Lower leg skin (tissue), 4 donors: ENCODE measurements around the gene KRT80. TPM values are rescaled to one million over a fixed set of nuclear protein-coding genes. Genes with fewer than 3 reads are reported as not detected.

ENCODE experiments used
- DNase-seq, 2 donors: peaks; one replicate each; pipeline ENCODE4 v3.0.0-alpha.2; 2019; ENCODE audit warnings: low spot score in 2 of 2
- H3K4me3 ChIP-seq: fragments of 200-600 bp; sonication (generic); 2 replicates; pipeline ENCODE4 v1.5.1; 2017; ENCODE audit warnings: mild to moderate bottlenecking, low read depth; ENCODE audit not compliant: poor library complexity, severe bottlenecking
- POLR2A ChIP-seq, 2 donors: fragments of 450-650 bp; IDR thresholded peaks; one replicate each; pipeline ENCODE4 v1.6.1; 2016 to 2017; ENCODE audit warnings: antibody characterized with exemption in 2 of 2, mild to moderate bottlenecking in 1 of 2, moderate library complexity in 1 of 2
- WGBS, 2 donors: methylation state at CpG; one replicate each; pipeline ENCODE4 v1.1.5; 2018; 5-methylcytosine and 5-hydroxymethylcytosine counted together
- intact Hi-C: fragments of 100-400 bp; cut with DNase I; formaldehyde crosslinking; loops from one replicate; pipeline ENCODE4 v1.15.0; 2023; ENCODE audit warnings: low total_unique reads
- total RNA-seq, 4 donors: library from RNA; depleted of rRNA; stranded (reverse); fragments of >200 nt; gene quantifications; one replicate each; pipeline ENCODE4 v1.1.0, GENCODE V29; 2016
- TF ChIP-seq, protein P1 (sequence below), 3 donors: fragments of 450-650 bp; IDR thresholded peaks; one replicate each; pipeline ENCODE4 v1.5.1; 2016; ENCODE audit warnings: antibody characterized with exemption in 3 of 3, mild to moderate bottlenecking in 3 of 3, moderate library complexity in 2 of 3

The KRT80 gene
- total RNA-seq, 4 donors from 2014 or later, result 269 to 349 (median 275) TPM

DNA sequence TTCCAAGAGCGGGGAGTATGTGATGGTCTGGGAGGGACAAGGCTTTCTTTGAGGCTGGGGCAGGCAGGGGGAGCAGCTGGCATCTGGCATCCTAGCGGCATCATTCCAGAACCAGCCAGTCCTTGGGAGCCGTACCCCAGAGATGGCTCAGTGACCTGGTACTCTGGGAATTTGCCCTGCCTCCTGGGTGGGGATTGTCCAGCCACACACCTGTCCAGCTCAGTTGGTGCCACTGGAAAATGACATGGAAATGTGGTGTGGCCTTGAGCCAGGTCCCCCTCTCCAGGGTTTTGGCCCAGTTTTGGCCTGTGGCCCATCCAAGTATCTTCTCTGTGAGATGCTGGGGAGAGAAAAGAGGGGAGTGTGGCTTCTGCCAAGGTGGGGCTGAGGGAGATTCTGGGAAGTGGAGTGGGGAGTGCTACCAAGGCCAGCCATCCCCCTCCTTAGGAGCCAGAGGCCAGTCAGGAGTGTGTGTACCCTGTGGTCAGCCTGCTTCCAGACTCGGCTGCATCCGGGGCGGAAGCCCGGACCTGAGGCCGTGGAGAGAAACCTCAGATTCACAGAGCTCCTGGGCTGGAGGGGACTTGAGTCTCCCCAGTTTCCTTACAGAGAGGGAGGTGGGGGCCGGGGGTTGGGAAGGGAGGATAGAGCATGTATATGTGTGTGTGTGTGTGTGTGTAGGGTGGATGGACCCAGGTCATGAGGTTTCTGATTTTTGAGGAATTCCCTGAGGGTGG, 14.7 kb upstream of the KRT80 start:
- H3K4me3 ChIP-seq, result no peak overlapping the region
- TF ChIP-seq, protein P1, sequence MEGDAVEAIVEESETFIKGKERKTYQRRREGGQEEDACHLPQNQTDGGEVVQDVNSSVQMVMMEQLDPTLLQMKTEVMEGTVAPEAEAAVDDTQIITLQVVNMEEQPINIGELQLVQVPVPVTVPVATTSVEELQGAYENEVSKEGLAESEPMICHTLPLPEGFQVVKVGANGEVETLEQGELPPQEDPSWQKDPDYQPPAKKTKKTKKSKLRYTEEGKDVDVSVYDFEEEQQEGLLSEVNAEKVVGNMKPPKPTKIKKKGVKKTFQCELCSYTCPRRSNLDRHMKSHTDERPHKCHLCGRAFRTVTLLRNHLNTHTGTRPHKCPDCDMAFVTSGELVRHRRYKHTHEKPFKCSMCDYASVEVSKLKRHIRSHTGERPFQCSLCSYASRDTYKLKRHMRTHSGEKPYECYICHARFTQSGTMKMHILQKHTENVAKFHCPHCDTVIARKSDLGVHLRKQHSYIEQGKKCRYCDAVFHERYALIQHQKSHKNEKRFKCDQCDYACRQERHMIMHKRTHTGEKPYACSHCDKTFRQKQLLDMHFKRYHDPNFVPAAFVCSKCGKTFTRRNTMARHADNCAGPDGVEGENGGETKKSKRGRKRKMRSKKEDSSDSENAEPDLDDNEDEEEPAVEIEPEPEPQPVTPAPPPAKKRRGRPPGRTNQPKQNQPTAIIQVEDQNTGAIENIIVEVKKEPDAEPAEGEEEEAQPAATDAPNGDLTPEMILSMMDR (IDR thresholded peaks at IDR 0.05), result no peak
- no peak for TF ChIP-seq POLR2A (IDR thresholded peaks at IDR 0.05)
- peak in 1 of 2 donors; percentile 83 for DNase-seq
- intact Hi-C loops, result no loop called here
- 89 to 93% methylated on average over 9 of the region's 9 CpGs for WGBS, 2 donors

DNA sequence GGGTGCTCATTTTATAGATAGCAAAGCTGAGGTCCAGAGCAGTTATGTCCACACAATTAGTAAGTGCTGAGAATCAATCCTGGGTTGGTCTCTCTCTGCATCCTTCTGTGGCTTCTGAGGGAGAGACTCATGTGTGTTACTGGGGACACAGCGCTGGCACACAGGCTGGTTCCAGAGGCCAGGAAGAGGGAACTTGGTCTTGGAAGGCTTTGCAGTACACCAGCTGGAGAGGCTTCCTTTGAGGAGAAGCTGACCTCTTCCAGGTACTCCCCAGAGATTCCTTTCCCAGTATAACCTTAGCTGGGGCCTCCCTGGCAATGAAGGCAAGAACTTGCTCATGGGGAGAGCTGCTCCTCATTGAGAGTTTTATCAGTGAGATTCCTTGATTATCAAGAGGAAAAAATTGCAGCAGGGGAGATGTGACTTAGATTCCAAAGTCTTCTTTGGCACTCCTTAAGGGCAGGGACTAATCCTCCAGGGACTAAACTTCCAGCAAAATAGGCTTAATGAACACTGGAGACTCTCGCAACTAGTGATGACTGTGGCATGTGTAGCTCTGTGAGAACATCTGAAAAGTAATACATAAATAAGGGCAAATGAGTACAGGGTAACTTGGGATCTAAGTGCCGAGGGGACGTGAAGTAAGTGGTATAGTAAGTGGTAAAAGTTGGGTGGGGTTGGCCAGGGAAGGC, 13.9 kb upstream of the KRT80 start:
- DNase-seq, result peak in 1 of 2 donors; percentile 76
- H3K4me3 ChIP-seq, result no peak overlapping the region
- TF ChIP-seq POLR2A (IDR thresholded peaks at IDR 0.05), result no peak
- TF ChIP-seq, protein P1 (IDR thresholded peaks at IDR 0.05), result no peak
- WGBS, 2 donors, result 86 to 93% methylated on average over 4 of the region's 4 CpGs
- intact Hi-C loops, result no loop called here

DNA sequence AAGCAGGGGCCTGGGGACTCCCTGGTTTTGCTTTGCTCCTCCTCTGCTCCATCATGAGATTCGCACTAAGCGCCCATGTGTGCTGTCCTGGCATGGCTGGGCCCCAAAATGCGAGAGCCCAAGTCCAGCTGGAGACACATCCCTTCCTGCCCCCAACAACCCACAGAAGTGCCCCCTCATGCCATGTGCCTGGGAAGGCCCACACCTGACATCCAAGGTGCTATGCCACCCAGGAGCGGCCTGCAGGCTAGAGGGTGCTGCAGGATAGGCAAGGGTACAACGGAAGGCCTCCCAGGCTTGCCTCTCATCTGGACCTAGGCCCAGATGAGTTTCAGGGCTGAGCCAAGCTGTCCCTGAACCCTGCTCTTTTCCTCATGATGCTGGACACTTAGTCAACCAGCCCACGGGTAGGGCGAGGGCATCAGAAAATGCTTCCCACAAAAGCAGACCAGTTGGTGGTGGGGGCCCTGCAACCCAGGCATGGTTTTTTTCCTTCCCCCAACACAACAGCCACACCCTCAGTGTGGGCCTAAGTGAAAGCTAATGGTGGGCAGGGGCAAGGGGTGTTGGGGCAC, 13.2 kb upstream of the KRT80 start:
- intact Hi-C loops, result no loop called here
- peak in 1 of 2 donors; percentile 77 for DNase-seq
- H3K4me3 ChIP-seq, result no peak overlapping the region
- no peak for TF ChIP-seq POLR2A (IDR thresholded peaks at IDR 0.05)
- TF ChIP-seq, protein P1 (IDR thresholded peaks at IDR 0.05), result no peak
- WGBS, 2 donors, result 85% methylated on average over 7 of the region's 7 CpGs

DNA sequence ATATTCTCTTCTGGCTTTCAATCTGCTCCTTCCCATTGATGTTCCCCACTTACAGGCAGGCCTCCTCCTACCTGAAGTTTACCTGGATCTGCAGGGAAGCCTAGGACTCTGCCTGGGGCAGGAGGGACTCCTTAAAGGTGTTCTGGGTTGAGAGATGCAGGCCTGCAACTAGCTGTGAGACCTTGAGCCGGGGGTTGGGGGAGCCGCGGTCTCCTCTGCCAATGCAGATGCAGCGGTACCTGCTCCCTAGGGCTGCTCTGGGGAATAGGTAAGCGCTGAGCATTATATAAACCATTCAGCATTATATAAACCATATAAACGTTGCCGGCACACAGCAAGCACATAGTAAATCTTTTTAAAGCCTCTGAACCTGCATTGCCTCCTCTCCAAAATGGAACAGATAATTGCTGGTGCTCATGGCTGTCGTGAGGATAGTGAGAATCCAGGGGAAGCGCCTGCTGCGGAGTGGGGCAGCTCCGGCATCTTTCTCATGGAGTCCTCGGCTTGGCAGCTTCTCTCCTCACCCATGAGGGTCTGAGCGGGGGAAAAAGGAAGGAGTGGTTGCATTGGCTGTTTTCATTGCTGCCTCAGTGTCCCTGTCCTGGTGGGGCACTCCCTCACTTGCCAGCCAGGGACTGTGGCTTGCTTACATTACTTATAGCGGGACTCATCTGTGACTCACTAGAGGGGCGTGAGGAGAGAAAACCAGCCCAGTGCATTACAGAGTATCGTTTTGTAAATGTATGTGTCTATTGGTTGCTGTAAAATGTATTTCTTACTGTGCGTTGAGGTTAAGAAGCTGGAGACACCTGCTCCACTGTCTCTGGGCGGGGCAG, 12.5 kb upstream of the KRT80 start:
- intact Hi-C loops, result no loop called here
- peak in 1 of 2 donors; percentile 84 for DNase-seq
- WGBS, 2 donors, result 80 to 84% methylated on average over 18 of the region's 18 CpGs
- H3K4me3 ChIP-seq, result no peak overlapping the region
- TF ChIP-seq POLR2A (IDR thresholded peaks at IDR 0.05), result no peak
- TF ChIP-seq, protein P1 (IDR thresholded peaks at IDR 0.05), result no peak

DNA sequence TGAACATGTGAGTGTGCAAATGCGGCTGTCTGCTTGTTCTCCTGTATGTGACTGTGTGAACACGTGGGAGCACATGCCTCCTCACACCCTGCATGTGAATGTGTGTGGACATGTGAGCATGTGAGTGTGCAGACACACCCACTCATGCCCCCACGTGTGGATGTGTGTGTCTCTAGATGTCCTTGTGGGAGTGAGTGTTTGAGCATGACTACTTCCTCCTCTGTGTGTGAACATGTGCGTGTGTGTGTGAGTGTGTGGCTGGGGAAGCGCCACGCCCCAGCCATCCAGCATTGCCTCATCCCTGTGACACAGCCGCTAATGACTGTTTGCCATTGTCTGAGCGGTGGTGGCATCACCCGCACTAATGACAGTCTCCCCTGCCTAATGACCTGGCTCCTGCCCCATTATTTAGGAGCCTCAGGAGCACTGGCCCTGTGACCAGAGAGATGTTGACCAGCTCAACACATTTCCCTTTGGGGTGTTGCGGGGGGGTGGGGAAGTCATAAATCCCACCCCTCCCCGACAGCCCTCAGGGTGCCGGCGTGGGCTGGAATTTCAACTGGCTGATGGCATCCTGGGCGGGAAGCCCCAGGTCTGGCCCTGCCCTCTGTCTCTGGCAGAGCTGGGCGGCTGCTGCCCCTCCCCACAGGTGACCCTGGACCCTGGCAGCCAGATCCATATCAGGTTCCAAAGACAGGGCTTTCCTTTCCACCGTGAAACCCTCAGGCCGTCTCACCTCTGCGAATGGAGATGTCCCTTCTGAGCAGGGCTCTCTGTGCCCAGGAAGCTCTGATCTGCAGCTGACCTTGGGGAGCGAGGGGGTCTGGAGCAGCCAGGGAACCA, 11.5 kb upstream of the KRT80 start:
- no peak for TF ChIP-seq POLR2A (IDR thresholded peaks at IDR 0.05)
- TF ChIP-seq, protein P1 (IDR thresholded peaks at IDR 0.05), result no peak
- DNase-seq, result peak; percentile 76 to 96
- intact Hi-C loops, result no loop called here

More for the DNA sequence above, 11.5 kb upstream of the KRT80 start:
- H3K4me3 ChIP-seq, result no peak overlapping the region
- 36 to 45% methylated on average over 17 to 18 of the region's 19 CpGs for WGBS, 2 donors
